ENCODE results near the gene B9D1. TPM values are rescaled to one million over a fixed set of nuclear protein-coding genes. Genes with fewer than 3 reads are reported as not detected.
A peak's percentile ranks its signal among the peaks of the same experiment; 100 is the strongest.

The B9D1 gene
- polyA plus RNA-seq, 3 donors = 1.0 TPM; not detected in 2

GRCh38 chr17:19343256-19343630 lies 19.3 kb downstream of the B9D1 start:
- Mint-ChIP-seq H3K4me3 (no peak overlapping the region), H3K4me1 (no peaks in the 10 kb centered on the region), H3K36me3 (no peaks in the 10 kb centered on the region), H3K27ac (no peak overlapping the region), H3K9me3 (peaks cover 0 to 2% (median 0%) of the 10 kb centered on the region in 7 donors), H3K27me3 (ENCODE audit: low read depth in 3 of 3) (peaks cover 8 to 29% (median 14%) of the 10 kb centered on the region in 3 donors)
- Histone ChIP-seq H3K27ac (ENCODE audit: low read depth in 1 of 2, low read length in 2 of 2) (no peak overlapping the region), H3K27me3 (ENCODE audit: control insufficient read depth in 2 of 2, insufficient read depth in 2 of 2, low read length in 2 of 2) (peaks cover 0 to 12% of the 10 kb centered on the region in 2 donors), H2AFZ (ENCODE audit: insufficient read depth, low read depth, low read length, poor library complexity, severe bottlenecking) (no peak overlapping the region), H3K79me2 (ENCODE audit: insufficient read depth, low read length) (no peaks in the 10 kb centered on the region), H3K9me3 (replicated peaks in 1 of 2; ENCODE audit: control insufficient read depth in 1 of 2, insufficient read depth in 1 of 2, low read length in 2 of 2) (no peaks in the 10 kb centered on the region), H3K4me2 (replicated peaks; ENCODE audit: extremely low read depth, low read length, poor library complexity, severe bottlenecking) (no peak overlapping the region), H3K4me1 (ENCODE audit: control insufficient read depth in 1 of 2, insufficient read depth in 2 of 2, low read length in 2 of 2) (no peaks in the 10 kb centered on the region), H4K20me1 (ENCODE audit: insufficient read depth, low read length) (no peaks in the 10 kb centered on the region), H3K4me3 (replicated peaks in 1 of 3; ENCODE audit: low read depth in 2 of 3, low read length in 3 of 3) (no peak overlapping the region), H3K36me3 (replicated peaks in 1 of 2; ENCODE audit: control insufficient read depth in 1 of 2, insufficient read depth in 2 of 2, low read length in 2 of 2) (no peaks in the 10 kb centered on the region), H3K9ac (ENCODE audit: insufficient read depth, low read length, poor library complexity, severe bottlenecking) (no peak overlapping the region)
- peak in 1 of 3 donors; percentile 2 for DNase-seq
- TF ChIP-seq CTCF (IDR thresholded peaks at IDR 0.05) = no peak
- intact Hi-C loops (cut with micrococcal nuclease) = no loop called here
- 94% methylated on average over 7 of the region's 7 CpGs for WGBS (ENCODE audit: insufficient coverage)

DNA sequence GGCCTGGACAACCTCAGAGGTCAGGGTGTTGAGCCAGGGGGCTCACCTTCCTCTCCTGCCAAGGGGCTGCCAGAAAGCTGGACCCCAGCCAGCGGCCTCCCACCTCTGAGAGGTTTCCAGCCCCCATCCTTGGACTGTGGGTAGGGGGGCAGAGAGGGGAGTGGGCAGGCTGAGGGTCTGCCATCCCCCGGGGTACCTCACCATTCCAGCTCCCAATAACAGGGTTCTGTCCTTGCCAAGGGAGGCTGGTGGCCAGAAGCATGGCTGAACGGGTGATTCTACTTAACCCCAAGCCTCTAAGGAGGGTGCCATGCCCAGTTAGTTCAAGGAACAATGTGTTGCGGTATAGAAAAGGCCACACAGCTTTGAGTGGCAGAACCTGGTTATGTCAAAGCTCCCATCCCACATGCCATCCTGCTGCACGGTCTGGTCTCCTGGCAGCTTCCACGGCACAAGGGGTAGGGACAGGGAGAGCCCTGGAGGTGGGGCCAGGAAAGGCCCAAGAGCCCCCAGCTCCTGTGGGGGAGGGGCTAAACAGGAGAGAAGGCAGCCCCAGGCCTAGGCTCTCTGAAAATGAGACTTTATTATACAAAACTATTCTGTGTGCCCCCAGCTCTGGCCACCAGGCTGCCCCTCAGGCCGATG lies 19.8 kb downstream of the B9D1 start:
- H3K4me3 ChIP-seq (replicated peaks in 1 of 3; ENCODE audit: low read depth in 2 of 3, low read length in 3 of 3) = no peak overlapping the region
- 84% methylated on average over 3 of the region's 7 CpGs for WGBS (ENCODE audit: insufficient coverage)
- no peak overlapping the region for H3K9ac ChIP-seq (ENCODE audit: insufficient read depth, low read length, poor library complexity, severe bottlenecking)
- H3K36me3 ChIP-seq (replicated peaks in 1 of 2; ENCODE audit: control insufficient read depth in 1 of 2, insufficient read depth in 2 of 2, low read length in 2 of 2) = no peaks in the 10 kb centered on the region
- Mint-ChIP-seq H3K4me3 (no peak overlapping the region), H3K27ac (no peak overlapping the region), H3K36me3 (no peaks in the 10 kb centered on the region), H3K9me3 (peaks cover 0 to 3% (median 0%) of the 10 kb centered on the region in 7 donors), H3K4me1 (no peaks in the 10 kb centered on the region), H3K27me3 (ENCODE audit: low read depth in 3 of 3) (peaks cover 8 to 32% (median 16%) of the 10 kb centered on the region in 3 donors)
- H3K27me3 ChIP-seq (ENCODE audit: control insufficient read depth in 2 of 2, insufficient read depth in 2 of 2, low read length in 2 of 2) = peaks cover 0 to 17% of the 10 kb centered on the region in 2 donors
- intact Hi-C loops (cut with micrococcal nuclease) = no loop called here
- no peak overlapping the region for H2AFZ ChIP-seq (ENCODE audit: insufficient read depth, low read depth, low read length, poor library complexity, severe bottlenecking)
- no peaks in the 10 kb centered on the region for H3K79me2 ChIP-seq (ENCODE audit: insufficient read depth, low read length)
- DNase-seq = no peak
- H3K4me1 ChIP-seq (ENCODE audit: control insufficient read depth in 1 of 2, insufficient read depth in 2 of 2, low read length in 2 of 2) = no peaks in the 10 kb centered on the region
- no peaks in the 10 kb centered on the region for H4K20me1 ChIP-seq (ENCODE audit: insufficient read depth, low read length)
- no peak for TF ChIP-seq CTCF (IDR thresholded peaks at IDR 0.05)
- no peak overlapping the region for H3K27ac ChIP-seq (ENCODE audit: low read depth in 1 of 2, low read length in 2 of 2)
- no peak overlapping the region for H3K4me2 ChIP-seq (replicated peaks; ENCODE audit: extremely low read depth, low read length, poor library complexity, severe bottlenecking)
- H3K9me3 ChIP-seq (replicated peaks in 1 of 2; ENCODE audit: control insufficient read depth in 1 of 2, insufficient read depth in 1 of 2, low read length in 2 of 2) = no peaks in the 10 kb centered on the region
